Astrocyte of the spinal cord (primary cell): ENCODE results near the gene PRMT9.

Experiments
- DNase-seq: peaks from one replicate; pipeline ENCODE4 v3.0.0; 2011; ENCODE audit warnings: low read depth, low spot score
- H3K4me3 ChIP-seq: 2 replicates; pipeline ENCODE4 v1.5.1; 2011; ENCODE audit warnings: low read depth, mild to moderate bottlenecking, low read length, moderate library complexity
- in situ Hi-C: cut with HindIII; loops from 2 replicates; pipeline ENCODE4 v1.10.0; 2017; ENCODE audit warnings: low sequenced_read_pairs
- TF ChIP-seq, protein P1 (sequence below): IDR thresholded peaks from 2 replicates; pipeline ENCODE4 v1.5.1; 2012; ENCODE audit warnings: low read depth, mild to moderate bottlenecking, low read length, inconsistent platforms

The PRMT9 gene

DNA sequence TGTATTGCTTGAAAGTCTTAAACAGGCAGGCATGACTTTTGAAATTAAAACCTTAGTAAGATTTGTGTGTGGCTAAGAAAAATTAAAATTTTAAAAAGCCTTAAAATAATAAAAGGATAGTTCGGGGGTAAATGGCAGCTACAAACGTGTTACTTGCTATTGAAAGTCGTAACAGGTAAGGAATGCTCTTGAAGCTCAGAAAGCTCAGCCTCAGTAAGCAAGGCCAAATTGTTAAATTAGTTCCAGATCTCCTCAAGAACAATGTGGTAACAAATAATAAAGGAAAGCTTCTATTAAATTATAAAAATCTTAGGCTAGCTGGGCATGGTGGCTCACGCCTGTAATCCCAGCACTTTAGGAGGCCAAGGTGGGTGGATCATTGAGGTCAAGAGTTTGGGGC lies 25.5 kb downstream of the PRMT9 start:
- H3K4me3 ChIP-seq = no peak overlapping the region
- in situ Hi-C loops = no loop called here
- TF ChIP-seq, protein P1, sequence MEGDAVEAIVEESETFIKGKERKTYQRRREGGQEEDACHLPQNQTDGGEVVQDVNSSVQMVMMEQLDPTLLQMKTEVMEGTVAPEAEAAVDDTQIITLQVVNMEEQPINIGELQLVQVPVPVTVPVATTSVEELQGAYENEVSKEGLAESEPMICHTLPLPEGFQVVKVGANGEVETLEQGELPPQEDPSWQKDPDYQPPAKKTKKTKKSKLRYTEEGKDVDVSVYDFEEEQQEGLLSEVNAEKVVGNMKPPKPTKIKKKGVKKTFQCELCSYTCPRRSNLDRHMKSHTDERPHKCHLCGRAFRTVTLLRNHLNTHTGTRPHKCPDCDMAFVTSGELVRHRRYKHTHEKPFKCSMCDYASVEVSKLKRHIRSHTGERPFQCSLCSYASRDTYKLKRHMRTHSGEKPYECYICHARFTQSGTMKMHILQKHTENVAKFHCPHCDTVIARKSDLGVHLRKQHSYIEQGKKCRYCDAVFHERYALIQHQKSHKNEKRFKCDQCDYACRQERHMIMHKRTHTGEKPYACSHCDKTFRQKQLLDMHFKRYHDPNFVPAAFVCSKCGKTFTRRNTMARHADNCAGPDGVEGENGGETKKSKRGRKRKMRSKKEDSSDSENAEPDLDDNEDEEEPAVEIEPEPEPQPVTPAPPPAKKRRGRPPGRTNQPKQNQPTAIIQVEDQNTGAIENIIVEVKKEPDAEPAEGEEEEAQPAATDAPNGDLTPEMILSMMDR = no peak
- DNase-seq = no peak

DNA sequence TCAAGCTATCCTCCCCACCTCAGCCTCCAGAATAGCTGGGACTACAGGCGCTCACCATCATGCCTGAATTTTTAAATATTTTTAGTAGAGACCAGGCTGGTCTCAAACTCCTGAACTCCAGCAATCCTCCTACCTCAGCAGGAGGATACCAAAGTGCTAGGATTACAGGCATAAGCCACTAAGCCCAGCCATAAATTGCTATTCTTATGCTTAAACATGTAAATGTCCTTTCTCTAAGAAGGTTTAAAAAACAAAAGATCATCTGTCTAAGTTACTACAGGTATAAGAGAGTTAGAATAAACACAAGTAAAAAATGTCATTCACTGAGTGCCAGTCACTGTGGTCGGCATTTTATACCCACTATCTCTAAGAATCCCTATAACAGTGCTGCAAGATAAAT lies 28.3 kb downstream of the PRMT9 start:
- in situ Hi-C loops = no loop called here
- H3K4me3 ChIP-seq = no peak overlapping the region
- DNase-seq = no peak
- TF ChIP-seq, protein P1 = no peak

DNA sequence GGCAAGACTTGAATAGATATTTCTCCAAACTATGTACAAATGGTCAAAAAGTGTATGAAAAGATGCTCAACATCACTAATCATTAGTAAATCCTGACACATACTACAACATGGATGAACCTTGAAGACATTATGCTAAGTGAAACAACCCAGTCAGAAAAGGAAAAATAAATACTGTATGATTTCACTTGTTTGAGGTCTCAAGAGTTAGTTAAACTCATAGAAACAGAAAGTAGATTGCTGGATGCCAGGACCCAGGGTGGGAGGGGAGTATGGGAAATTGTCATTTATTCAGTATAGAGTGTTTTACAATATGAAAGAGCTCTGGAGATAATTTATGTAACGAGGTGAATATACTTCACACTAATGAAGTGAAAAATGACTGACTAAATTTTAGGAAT lies 32.4 kb downstream of the PRMT9 start:
- in situ Hi-C loops = no loop called here
- DNase-seq = no peak
- TF ChIP-seq, protein P1 = no peak
- H3K4me3 ChIP-seq = no peak overlapping the region

DNA sequence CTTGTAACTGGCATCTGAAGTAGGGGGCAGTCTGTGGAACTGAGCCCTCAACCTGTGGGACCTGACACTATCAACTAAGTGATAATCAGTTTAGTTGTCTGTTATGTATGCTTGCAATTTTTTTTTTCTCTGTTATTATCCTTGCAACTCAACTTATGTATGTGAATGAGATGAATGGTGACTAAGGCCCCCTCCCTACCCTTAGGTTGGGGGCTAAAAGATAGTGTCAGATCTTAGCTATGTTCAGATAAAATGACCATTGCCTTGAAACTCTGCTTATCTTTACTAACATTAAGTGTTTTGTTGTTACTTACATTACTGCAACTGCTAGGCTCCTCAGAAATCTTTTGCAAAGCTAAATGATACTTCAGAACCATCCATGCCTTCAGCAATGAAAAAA lies 35.3 kb downstream of the PRMT9 start:
- in situ Hi-C loops = no loop called here
- H3K4me3 ChIP-seq = no peak overlapping the region
- DNase-seq = no peak

DNA sequence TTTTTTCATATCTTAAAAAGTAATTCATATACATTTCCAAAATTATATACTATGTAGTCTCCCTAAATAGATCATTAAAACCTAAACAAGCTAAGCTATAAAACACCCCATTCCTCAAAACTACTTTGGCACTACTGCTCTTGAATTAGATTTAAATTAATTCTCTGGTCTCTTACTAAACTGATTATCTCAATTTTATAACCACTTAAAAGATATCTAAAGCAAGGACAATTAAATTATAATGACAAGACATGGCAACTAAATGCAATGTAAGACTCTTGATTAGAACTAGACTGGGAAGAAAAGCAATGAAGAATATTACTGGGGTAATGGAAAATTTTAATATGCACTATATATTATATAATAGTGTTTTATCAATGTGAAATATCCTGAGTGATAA lies 38.9 kb downstream of the PRMT9 start:
- TF ChIP-seq, protein P1 = no peak
- in situ Hi-C loops = no loop called here
- H3K4me3 ChIP-seq = no peak overlapping the region
- DNase-seq = no peak

More for the DNA sequence above, 35.3 kb downstream of the PRMT9 start:
- TF ChIP-seq, protein P1 = no peak

DNA sequence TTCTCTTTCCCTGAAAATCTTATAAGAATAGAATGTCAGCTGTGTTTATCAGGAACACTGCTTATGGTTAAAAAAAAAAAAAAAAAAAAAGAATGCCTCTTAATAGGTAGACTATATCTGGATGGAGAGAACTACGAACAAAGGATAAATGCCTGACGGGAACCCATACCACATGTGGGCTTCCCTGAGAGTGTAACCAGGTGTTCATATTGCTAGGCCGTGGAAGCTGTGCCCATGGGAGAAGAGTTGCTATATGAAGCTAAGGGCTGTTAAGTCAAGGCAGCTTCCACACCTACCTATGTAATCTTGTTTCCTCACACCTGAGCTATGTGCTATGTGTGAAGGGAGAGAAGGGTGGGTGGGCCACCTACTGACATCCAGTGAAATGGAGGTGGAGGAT lies 39.5 kb downstream of the PRMT9 start:
- DNase-seq = no peak
- in situ Hi-C loops = no loop called here
- H3K4me3 ChIP-seq = no peak overlapping the region
- TF ChIP-seq, protein P1 = no peak

DNA sequence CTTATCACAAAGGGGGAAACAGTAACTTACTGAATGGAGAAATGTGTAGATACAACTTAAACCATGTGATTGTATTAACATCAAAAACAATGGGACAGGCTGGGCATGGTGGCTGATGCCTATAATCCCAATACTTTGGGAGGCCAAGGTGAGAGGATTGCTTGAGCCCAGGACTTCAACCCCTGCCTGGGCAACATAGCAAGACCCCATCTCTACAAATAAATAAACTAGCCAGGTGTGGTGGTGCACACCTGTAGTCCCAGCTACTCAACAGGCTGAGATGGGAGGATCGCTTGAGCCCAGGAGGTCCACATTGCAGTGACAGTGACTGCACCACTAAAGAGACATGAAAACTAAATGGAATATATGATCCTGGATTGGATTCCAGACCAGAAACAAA lies 40.3 kb downstream of the PRMT9 start:
- no peak for DNase-seq
- TF ChIP-seq, protein P1 = no peak
- no peak overlapping the region for H3K4me3 ChIP-seq
- in situ Hi-C loops = no loop called here
